MM.1S (cell line): ENCODE measurements around the gene SEMA3C.

Source experiments
- DNase-seq: peaks from one replicate; pipeline ENCODE4 v3.0.0-alpha.2; 2015
- H2AFZ ChIP-seq: fragments of 300-600 bp; sonication (generic); 2 replicates; pipeline ENCODE4 v1.6.0; 2016; ENCODE audit warnings: antibody characterized with exemption, low read length
- H3F3A ChIP-seq: fragments of 300-600 bp; sonication (generic); 2 replicates; pipeline ENCODE4 v1.6.1; 2016; ENCODE audit warnings: mild to moderate bottlenecking, antibody characterized with exemption, low read length, moderate library complexity, mixed read lengths; ENCODE audit not compliant: insufficient read depth
- H3K27ac ChIP-seq: fragments of 300-600 bp; sonication (generic); 2 replicates; pipeline ENCODE4 v1.5.1; 2016; ENCODE audit warnings: mild to moderate bottlenecking, low read length
- H3K27me3 ChIP-seq: fragments of 300-600 bp; sonication (generic); replicated peaks from 2 replicates; pipeline ENCODE4 v1.6.0; 2016; ENCODE audit warnings: low read length; ENCODE audit not compliant: insufficient read depth
- H3K36me3 ChIP-seq: fragments of 300-600 bp; sonication (generic); replicated peaks from 2 replicates; pipeline ENCODE4 v1.6.1; 2016; ENCODE audit warnings: mild to moderate bottlenecking, low read length, mixed read lengths; ENCODE audit not compliant: insufficient read depth
- H3K4me1 ChIP-seq: fragments of 300-600 bp; sonication (generic); 2 replicates; pipeline ENCODE4 v1.6.1; 2016; ENCODE audit warnings: low read length, mixed read lengths
- H3K4me2 ChIP-seq: fragments of 300-600 bp; sonication (generic); 2 replicates; pipeline ENCODE4 v1.6.0; 2016; ENCODE audit warnings: low read depth, low read length
- H3K4me3 ChIP-seq: fragments of 300-600 bp; sonication (generic); 2 replicates; pipeline ENCODE4 v1.5.1; 2016; ENCODE audit warnings: low read length, mixed read lengths
- H3K79me2 ChIP-seq: fragments of 300-600 bp; sonication (generic); 2 replicates; pipeline ENCODE4 v1.6.1; 2016; ENCODE audit warnings: mixed run types, low read length, mixed read lengths
- H3K9ac ChIP-seq: fragments of 300-600 bp; sonication (generic); 2 replicates; pipeline ENCODE4 v1.6.1; 2016; ENCODE audit warnings: low read length, mixed read lengths
- H3K9me2 ChIP-seq: fragments of 300-600 bp; sonication (generic); replicated peaks from 2 replicates; pipeline ENCODE4 v1.6.1; 2016; ENCODE audit warnings: mild to moderate bottlenecking, low read length, mixed read lengths; ENCODE audit not compliant: insufficient read depth
- H3K9me3 ChIP-seq: fragments of 300-600 bp; sonication (generic); replicated peaks from 2 replicates; pipeline ENCODE4 v1.6.1; 2016; ENCODE audit warnings: mild to moderate bottlenecking, low read length, mixed read lengths; ENCODE audit not compliant: insufficient read depth
- H4K20me1 ChIP-seq: fragments of 300-600 bp; sonication (generic); 2 replicates; pipeline ENCODE4 v1.6.1; 2016; ENCODE audit warnings: mild to moderate bottlenecking, low read length, moderate library complexity, mixed read lengths; ENCODE audit not compliant: insufficient read depth
- EZH2 ChIP-seq: fragments of 300-600 bp; sonication (generic); optimal IDR thresholded peaks from 2 replicates; pipeline ENCODE3; 2017; ENCODE audit warnings: low read depth, mild to moderate bottlenecking, antibody characterized with exemption, low read length, mixed read lengths
- EZH2phosphoT487 ChIP-seq: fragments of 300-600 bp; sonication (generic); IDR thresholded peaks from 2 replicates; pipeline ENCODE4 v1.6.1; 2018; ENCODE audit warnings: antibody characterized with exemption, low read length
- TF ChIP-seq, protein P1 (sequence below): fragments of 300-600 bp; sonication (generic); IDR thresholded peaks from 2 replicates; pipeline ENCODE4 v1.5.1; 2016; ENCODE audit warnings: antibody characterized with exemption, low read length, mixed read lengths

Gene SEMA3C

DNA sequence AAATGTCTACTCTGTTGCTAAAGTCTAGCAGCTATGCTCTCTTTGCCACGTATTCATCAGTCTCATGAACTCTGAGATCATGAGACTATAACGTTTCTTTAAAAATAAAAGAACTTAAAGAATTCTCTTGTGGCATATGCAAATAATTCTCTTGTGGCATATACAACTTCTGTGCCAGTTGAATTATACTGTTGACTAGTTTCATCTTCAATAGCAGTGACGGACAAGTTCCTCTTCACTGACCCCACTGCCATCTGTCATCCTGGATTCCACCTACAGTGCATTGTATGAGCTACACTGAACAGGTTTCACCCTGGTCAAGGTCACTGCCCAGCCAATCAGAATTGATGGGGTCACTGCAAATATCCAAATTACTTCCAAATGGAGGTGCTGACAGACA is 192.2 kb downstream of the SEMA3C start:
- Histone ChIP-seq H3K4me1 (no peaks in the 10 kb centered on the region), H3K79me2 (no peaks in the 10 kb centered on the region)
- TF ChIP-seq EZH2phosphoT487 (no peak), EZH2 (no peak)
- TF ChIP-seq, protein P1, sequence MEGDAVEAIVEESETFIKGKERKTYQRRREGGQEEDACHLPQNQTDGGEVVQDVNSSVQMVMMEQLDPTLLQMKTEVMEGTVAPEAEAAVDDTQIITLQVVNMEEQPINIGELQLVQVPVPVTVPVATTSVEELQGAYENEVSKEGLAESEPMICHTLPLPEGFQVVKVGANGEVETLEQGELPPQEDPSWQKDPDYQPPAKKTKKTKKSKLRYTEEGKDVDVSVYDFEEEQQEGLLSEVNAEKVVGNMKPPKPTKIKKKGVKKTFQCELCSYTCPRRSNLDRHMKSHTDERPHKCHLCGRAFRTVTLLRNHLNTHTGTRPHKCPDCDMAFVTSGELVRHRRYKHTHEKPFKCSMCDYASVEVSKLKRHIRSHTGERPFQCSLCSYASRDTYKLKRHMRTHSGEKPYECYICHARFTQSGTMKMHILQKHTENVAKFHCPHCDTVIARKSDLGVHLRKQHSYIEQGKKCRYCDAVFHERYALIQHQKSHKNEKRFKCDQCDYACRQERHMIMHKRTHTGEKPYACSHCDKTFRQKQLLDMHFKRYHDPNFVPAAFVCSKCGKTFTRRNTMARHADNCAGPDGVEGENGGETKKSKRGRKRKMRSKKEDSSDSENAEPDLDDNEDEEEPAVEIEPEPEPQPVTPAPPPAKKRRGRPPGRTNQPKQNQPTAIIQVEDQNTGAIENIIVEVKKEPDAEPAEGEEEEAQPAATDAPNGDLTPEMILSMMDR, result no peak

DNA sequence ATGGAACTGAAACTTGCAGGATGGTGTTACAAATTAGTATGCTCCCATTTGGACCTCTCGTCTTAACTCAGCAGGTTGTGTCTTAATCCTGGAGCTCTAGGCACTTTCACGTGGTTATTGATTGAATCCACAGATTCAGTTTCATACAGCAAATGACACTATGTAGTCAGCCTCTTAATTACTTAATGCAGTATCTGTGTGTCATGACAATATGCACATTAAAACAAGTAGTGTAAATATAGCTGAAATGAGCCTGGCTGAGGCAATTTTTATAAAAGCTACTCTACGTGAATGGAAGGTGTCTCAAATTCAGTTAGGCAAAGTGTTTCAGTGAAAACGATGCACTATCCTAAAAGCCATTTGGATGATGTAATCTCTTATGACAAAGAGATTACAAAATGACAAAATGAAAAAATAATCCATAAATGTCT is 193.7 kb downstream of the SEMA3C start:
- Histone ChIP-seq H3F3A (no peaks in the 10 kb centered on the region), H4K20me1 (no peaks in the 10 kb centered on the region), H3K36me3 (no peaks in the 10 kb centered on the region), H3K4me1 (no peaks in the 10 kb centered on the region), H3K27ac (no peak overlapping the region), H3K79me2 (no peaks in the 10 kb centered on the region), H3K9me3 (no peaks in the 10 kb centered on the region), H3K4me2 (no peak overlapping the region), H3K27me3 (no peaks in the 10 kb centered on the region), H3K9ac (no peak overlapping the region), H3K4me3 (no peak overlapping the region), H3K9me2 (no peaks in the 10 kb centered on the region), H2AFZ (no peak overlapping the region)
- DNase-seq, result no peak
- no peak for TF ChIP-seq EZH2
- TF ChIP-seq, protein P1, result no peak
- TF ChIP-seq EZH2phosphoT487, result no peak

More for the DNA sequence above, 192.2 kb downstream of the SEMA3C start:
- no peaks in the 10 kb centered on the region for H4K20me1 ChIP-seq
- no peak overlapping the region for H3K9ac ChIP-seq
- H3K36me3 ChIP-seq, result no peaks in the 10 kb centered on the region
- no peak overlapping the region for H3K4me3 ChIP-seq
- DNase-seq, result no peak
- H3F3A ChIP-seq, result no peaks in the 10 kb centered on the region
- no peaks in the 10 kb centered on the region for H3K27me3 ChIP-seq
- H2AFZ ChIP-seq, result no peak overlapping the region
- no peaks in the 10 kb centered on the region for H3K9me3 ChIP-seq
- H3K4me2 ChIP-seq, result no peak overlapping the region
- H3K27ac ChIP-seq, result no peak overlapping the region
- H3K9me2 ChIP-seq, result no peaks in the 10 kb centered on the region

DNA sequence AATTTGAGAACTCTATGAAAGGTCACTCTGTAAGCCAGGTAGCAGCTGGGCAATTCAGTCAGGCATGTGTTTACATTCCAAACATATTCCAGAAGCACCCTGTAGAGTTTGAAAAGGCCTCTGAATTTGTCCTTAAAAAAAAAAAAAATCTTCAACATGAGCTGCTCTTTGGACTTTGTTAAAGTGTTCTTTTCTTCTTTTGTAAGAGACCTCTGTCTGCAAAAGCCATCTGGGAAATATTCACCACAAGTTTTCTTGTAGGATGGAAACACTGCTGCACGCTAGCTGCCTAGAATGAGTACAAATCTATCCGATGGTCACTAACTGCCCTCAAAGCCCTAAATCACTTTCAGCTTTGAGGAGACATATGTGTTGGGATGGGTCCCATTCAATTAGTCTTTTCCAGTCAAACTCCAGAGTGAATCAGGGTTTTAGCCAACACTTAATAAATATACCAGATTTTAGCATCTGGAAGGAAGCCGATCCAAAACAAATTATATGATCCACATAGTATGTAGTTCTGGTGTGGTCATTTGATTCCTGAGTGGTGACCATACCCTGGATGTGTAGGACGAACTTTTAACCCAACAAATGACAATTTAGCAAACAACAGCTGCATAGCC is 194.5 kb downstream of the SEMA3C start:
- no peaks in the 10 kb centered on the region for H3K79me2 ChIP-seq
- no peaks in the 10 kb centered on the region for H3K36me3 ChIP-seq
- no peak overlapping the region for H3K4me2 ChIP-seq
- H3K4me1 ChIP-seq, result no peaks in the 10 kb centered on the region
- H3K9ac ChIP-seq, result no peak overlapping the region
- H3K9me2 ChIP-seq, result no peaks in the 10 kb centered on the region
- DNase-seq, result no peak
- no peaks in the 10 kb centered on the region for H3K27me3 ChIP-seq
- no peak overlapping the region for H3K27ac ChIP-seq
- no peak overlapping the region for H3K4me3 ChIP-seq
- H3K9me3 ChIP-seq, result no peaks in the 10 kb centered on the region
- no peak overlapping the region for H2AFZ ChIP-seq
- no peaks in the 10 kb centered on the region for H4K20me1 ChIP-seq
- H3F3A ChIP-seq, result no peaks in the 10 kb centered on the region
- no peak for TF ChIP-seq EZH2
- TF ChIP-seq EZH2phosphoT487, result no peak
- TF ChIP-seq, protein P1, result no peak
